ENCODE results near the gene CCDC201.
"Not testable (repeated sequence)": the region's sequence is repeated elsewhere in the genome, so short reads cannot be mapped to it uniquely, and the experiment has no call there.

Gene CCDC201

GRCh38 chr7:45813771-45814170 lies 59.1 kb downstream of the CCDC201 start:
- not testable (repeated sequence) for DNase-seq

GRCh38 chr7:45812946-45813345 lies 59.9 kb downstream of the CCDC201 start:
- DNase-seq = no peak

GRCh38 chr7:45811652-45812234 lies 61.1 kb downstream of the CCDC201 start:
- DNase-seq = not testable (repeated sequence)

- DNase-seq = not testable (repeated sequence)
These were observed 62.4 kb downstream of the CCDC201 start for GRCh38 chr7:45810451-45811005.
